CD4-positive, CD25-positive, alpha-beta regulatory T cell (primary cell): ENCODE measurements around the gene FAR2. TPM values are rescaled to one million over a fixed set of nuclear protein-coding genes. Genes with fewer than 3 reads are reported as not detected.

ENCODE experiments used
- ATAC-seq, 2 donors: fragments of 150-1000 bp; cut with Tn5 transposase; one replicate each; pipeline ENCODE4 v1.10.0; 2021; ENCODE audit warnings: low read depth in 2 of 2, moderate number of reproducible peaks in 2 of 2, moderate library complexity in 1 of 2
- DNase-seq, 3 donors: peaks; one replicate each; pipeline versions ENCODE4 v3.0.0 to v3.0.0-alpha.2; 2012 to 2022; ENCODE audit warnings: mixed read lengths in 1 of 3
- H3K27ac ChIP-seq: one replicate; pipeline ENCODE4 v1.7.0; 2013; ENCODE audit warnings: mild to moderate bottlenecking, low read length; ENCODE audit not compliant: insufficient read depth, poor library complexity, severe bottlenecking
- H3K27me3 ChIP-seq: one replicate; pipeline ENCODE4 v1.7.0; 2013; ENCODE audit warnings: low read length; ENCODE audit not compliant: control insufficient read depth, insufficient read depth
- H3K36me3 ChIP-seq: one replicate; pipeline ENCODE4 v1.7.0; 2013; ENCODE audit warnings: mild to moderate bottlenecking, low read length, moderate library complexity; ENCODE audit not compliant: control insufficient read depth, insufficient read depth
- H3K4me1 ChIP-seq: 2 replicates; pipeline ENCODE4 v1.7.0; 2013; ENCODE audit warnings: mild to moderate bottlenecking, low read length; ENCODE audit not compliant: insufficient read depth, control insufficient read depth, poor library complexity, severe bottlenecking
- H3K4me3 ChIP-seq: one replicate; pipeline ENCODE4 v1.7.0; 2013; ENCODE audit warnings: low read depth, mild to moderate bottlenecking, low read length, moderate library complexity
- H3K9me3 ChIP-seq, 2 experiments: 1 replicate in 1 of 2; 2 replicates in 1 of 2; pipeline ENCODE4 v1.7.0; 2013; ENCODE audit warnings: low read length in 2 of 2, mild to moderate bottlenecking in 1 of 2, moderate library complexity in 1 of 2; ENCODE audit not compliant: control insufficient read depth in 2 of 2
- H3K27ac Mint-ChIP-seq, 3 donors: one replicate each; pipeline ENCODE4 v1.8.0; 2020 to 2022; ENCODE audit warnings: mild to moderate bottlenecking in 3 of 3, mixed read lengths in 3 of 3, moderate library complexity in 2 of 3
- H3K27me3 Mint-ChIP-seq: one replicate; pipeline ENCODE4 v1.8.0; 2022; ENCODE audit warnings: mild to moderate bottlenecking, mixed read lengths
- H3K36me3 Mint-ChIP-seq: one replicate; pipeline ENCODE4 v1.8.0; 2020; ENCODE audit warnings: mixed read lengths
- H3K4me1 Mint-ChIP-seq, 4 donors: one replicate each; pipeline ENCODE4 v1.8.0; 2020 to 2022; ENCODE audit warnings: mixed read lengths in 4 of 4, mild to moderate bottlenecking in 1 of 4
- H3K4me3 Mint-ChIP-seq, 4 donors: one replicate each; pipeline ENCODE4 v1.8.0; 2020 to 2022; ENCODE audit warnings: mild to moderate bottlenecking in 4 of 4, mixed read lengths in 4 of 4, moderate library complexity in 3 of 4
- H3K9me3 Mint-ChIP-seq, 7 donors: one replicate each; pipeline ENCODE4 v1.8.0; 2020 to 2022; ENCODE audit warnings: mixed read lengths in 7 of 7, mild to moderate bottlenecking in 3 of 7, moderate library complexity in 2 of 7
- polyA plus RNA-seq, 4 donors: library from polyadenylated mRNA; unstranded; fragments of 300-500 nt; fragmentation: Illumina TruSeq; gene quantifications; one replicate each; pipeline ENCODE4 v1.2.3, GENCODE V29; 2021
- total RNA-seq: library from RNA; stranded (reverse); gene quantifications from one replicate; pipeline ENCODE4 v1.2.3, GENCODE V29; 2022

FAR2 gene
- total and polyA plus RNA-seq, 5 donors from 2014 or later, result 7.4 to 14.6 (median 12.6) TPM

DNA sequence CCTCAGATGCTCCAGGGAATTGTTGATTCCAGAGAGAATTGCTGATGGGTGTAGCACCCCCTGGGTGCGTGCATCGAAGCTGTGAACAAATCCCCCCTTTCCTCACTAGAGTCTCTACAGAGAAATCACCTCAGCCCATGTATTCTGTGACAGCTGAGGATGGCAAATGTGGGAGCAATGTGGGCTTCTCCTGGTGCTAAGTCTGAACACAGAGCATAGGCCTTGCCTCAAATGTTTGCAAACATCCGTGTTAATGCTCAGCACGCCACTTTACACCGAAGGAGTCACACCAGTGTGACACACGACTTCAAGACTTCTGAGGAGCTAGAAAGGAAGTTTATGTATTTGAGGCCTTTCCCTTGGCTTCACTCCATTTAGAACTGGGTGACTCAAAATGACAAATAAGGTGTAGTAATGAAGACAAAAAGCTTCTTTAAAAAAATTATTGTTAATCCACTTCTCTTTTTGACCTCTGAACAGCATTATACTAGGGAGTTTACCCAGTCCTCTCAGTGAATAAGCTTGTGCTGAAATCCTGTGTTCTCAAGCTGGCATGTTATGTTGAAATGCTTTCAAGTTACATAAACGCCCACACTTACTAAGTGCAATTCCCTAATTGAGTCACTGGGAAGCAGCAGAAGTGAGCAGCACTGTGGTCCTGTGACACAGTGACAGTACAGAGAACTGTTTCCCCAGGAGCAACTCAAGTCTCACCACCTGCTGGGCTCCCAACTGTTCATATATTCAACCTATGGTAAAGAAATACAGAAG lies 92.9 kb downstream of the FAR2 start:
- peak overlapping the region; percentile 11 to 66 (median 18) for H3K27ac Mint-ChIP-seq
- Histone ChIP-seq H3K36me3 (no peaks in the 10 kb centered on the region), H3K27ac (no peak overlapping the region), H3K4me1 (peaks cover 9% of the 10 kb centered on the region), H3K27me3 (no peaks in the 10 kb centered on the region), H3K9me3 (peaks cover 0 to 4% of the 10 kb centered on the region in 2 experiments), H3K4me3 (no peak overlapping the region)
- H3K36me3 Mint-ChIP-seq, result no peaks in the 10 kb centered on the region
- ATAC-seq (peak; percentile 31 to 54), DNase-seq (peak in 1 of 3 donors; percentile 5)
- no peak overlapping the region for H3K4me3 Mint-ChIP-seq
- H3K27me3 Mint-ChIP-seq, result no peaks in the 10 kb centered on the region
- H3K4me1 Mint-ChIP-seq, result peaks cover 0 to 24% (median 9%) of the 10 kb centered on the region in 4 donors
- H3K9me3 Mint-ChIP-seq, result peaks cover 0 to 11% (median 0%) of the 10 kb centered on the region in 7 donors

DNA sequence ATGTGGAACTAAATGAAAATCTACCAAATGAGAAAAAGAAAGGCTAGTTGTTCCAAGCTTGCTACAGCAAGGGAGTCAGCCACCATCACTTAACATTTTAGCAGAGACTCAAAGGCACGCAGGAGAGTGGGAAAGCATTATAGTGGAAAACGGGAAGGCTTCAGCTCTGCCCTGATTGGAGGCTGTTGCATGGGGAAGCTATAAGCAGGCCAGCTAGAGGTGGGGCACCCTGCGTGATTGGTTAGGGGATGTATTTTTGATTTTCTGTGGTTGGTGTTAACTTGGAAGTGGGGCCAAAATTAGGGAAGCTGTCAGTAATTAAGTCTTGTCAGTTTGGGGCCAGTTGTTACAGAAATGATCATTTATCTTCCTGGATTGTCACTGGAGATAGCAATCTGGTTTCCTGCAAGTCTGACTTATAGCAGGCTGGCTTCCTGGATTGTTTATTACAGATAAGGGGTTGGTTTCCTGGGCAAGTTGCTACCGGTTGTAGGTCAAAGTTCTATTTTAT lies 93.9 kb downstream of the FAR2 start:
- Histone ChIP-seq H3K4me1 (peaks cover 9% of the 10 kb centered on the region), H3K36me3 (no peaks in the 10 kb centered on the region), H3K4me3 (no peak overlapping the region), H3K27ac (no peak overlapping the region), H3K9me3 (peaks cover 0 to 4% of the 10 kb centered on the region in 2 experiments), H3K27me3 (no peaks in the 10 kb centered on the region)
- Mint-ChIP-seq H3K36me3 (no peaks in the 10 kb centered on the region), H3K4me3 (no peak overlapping the region), H3K27me3 (no peaks in the 10 kb centered on the region), H3K4me1 (peaks cover 0 to 24% (median 9%) of the 10 kb centered on the region in 4 donors), H3K27ac (no peak overlapping the region), H3K9me3 (peaks cover 0 to 11% (median 0%) of the 10 kb centered on the region in 7 donors)
- no peak for DNase-seq
- no peak for ATAC-seq

DNA sequence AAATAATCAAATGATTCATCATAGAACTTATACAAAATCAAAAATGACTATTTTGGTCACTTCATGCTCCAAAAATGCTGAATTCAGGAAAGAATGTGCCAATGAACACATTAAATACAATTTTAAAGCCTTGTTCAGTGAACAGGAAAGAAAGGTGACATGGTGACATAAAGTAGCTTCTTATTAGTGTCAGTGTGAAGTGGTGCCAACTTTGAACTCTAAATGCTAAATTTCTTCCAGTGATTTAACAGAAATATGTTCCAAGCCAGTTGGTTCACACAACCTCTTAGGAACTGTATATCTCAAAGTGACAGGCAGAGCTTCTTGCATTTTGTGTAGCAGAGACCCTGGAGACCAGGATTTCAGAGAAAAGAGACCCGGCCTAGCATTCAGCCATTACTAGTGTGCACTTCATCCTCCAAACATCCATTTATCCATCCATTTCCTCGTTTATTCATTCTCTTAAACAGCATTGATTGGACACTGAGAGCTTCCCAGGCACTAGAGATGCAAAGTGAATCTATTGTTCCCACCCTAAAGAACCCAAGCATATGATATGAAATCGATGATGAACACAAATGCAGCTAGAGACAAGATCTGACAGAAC lies 95.2 kb downstream of the FAR2 start:
- Mint-ChIP-seq H3K36me3 (peaks cover 3% of the 10 kb centered on the region), H3K27ac (peak overlapping the region in 1 of 3 donors; percentile 33), H3K4me1 (peaks cover 0 to 24% (median 9%) of the 10 kb centered on the region in 4 donors), H3K27me3 (no peaks in the 10 kb centered on the region), H3K4me3 (no peak overlapping the region), H3K9me3 (peaks cover 0 to 17% (median 2%) of the 10 kb centered on the region in 7 donors)
- ATAC-seq (no peak), DNase-seq (no peak)
- no peak overlapping the region for H3K27ac ChIP-seq
- peaks cover 9% of the 10 kb centered on the region for H3K4me1 ChIP-seq
- H3K27me3 ChIP-seq, result no peaks in the 10 kb centered on the region
- H3K4me3 ChIP-seq, result no peak overlapping the region
- no peaks in the 10 kb centered on the region for H3K36me3 ChIP-seq
- H3K9me3 ChIP-seq, result peaks cover 0 to 4% of the 10 kb centered on the region in 2 experiments

DNA sequence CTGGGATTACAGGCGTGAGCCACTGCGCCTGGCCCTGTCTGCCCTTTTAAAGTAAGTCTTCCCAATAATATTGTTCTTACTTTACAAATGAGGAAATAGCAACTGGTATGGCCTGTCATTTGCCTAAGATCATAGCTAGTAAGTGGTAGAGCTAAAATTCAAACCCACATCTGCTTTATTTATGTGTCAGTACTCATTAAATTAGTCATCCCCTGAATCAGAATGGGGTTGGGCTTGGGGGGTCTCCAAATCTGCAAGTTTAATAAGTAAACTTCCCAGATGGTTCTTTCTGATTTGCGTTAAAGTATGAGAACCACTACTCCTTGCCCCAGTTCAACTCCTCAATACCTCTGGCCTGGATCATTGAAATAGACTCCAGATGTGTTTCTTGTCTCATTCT lies 96.2 kb downstream of the FAR2 start:
- Histone ChIP-seq H3K9me3 (peaks cover 0 to 4% of the 10 kb centered on the region in 2 experiments), H3K4me1 (peaks cover 9% of the 10 kb centered on the region), H3K4me3 (no peak overlapping the region), H3K27ac (no peak overlapping the region), H3K36me3 (no peaks in the 10 kb centered on the region), H3K27me3 (no peaks in the 10 kb centered on the region)
- Mint-ChIP-seq H3K27ac (no peak overlapping the region), H3K27me3 (no peaks in the 10 kb centered on the region), H3K4me3 (no peak overlapping the region), H3K36me3 (peaks cover 3% of the 10 kb centered on the region), H3K4me1 (peaks cover 0 to 24% (median 9%) of the 10 kb centered on the region in 4 donors), H3K9me3 (peaks cover 0 to 17% (median 3%) of the 10 kb centered on the region in 7 donors)
- ATAC-seq (no peak), DNase-seq (no peak)

DNA sequence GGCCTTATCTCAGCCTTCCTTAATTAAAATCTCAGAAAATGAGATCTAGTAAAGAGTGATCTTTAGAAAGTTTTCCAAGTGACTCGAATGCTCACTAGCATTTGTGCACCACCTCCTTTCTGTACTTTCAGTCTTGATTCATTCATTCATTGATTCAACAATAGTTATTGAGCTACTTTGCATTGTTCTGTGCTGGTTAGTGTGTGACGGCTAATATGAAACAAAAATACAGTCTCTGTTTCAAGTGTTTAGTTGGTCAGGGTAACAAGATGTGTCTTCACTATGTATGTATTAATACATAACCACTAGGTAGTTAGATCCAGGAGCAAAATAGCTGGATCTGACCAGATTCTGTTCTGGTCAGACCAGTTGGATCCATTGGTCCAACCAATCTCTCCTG lies 100.9 kb downstream of the FAR2 start:
- no peaks in the 10 kb centered on the region for H3K4me1 Mint-ChIP-seq
- Histone ChIP-seq H3K9me3 (no peaks in the 10 kb centered on the region), H3K27ac (no peak overlapping the region), H3K4me1 (no peaks in the 10 kb centered on the region), H3K36me3 (no peaks in the 10 kb centered on the region), H3K4me3 (no peak overlapping the region), H3K27me3 (no peaks in the 10 kb centered on the region)
- H3K36me3 Mint-ChIP-seq, result peaks cover 3% of the 10 kb centered on the region
- no peak for ATAC-seq
- H3K27me3 Mint-ChIP-seq, result peaks cover 4% of the 10 kb centered on the region
- H3K4me3 Mint-ChIP-seq, result no peak overlapping the region
- peaks cover 0 to 6% (median 2%) of the 10 kb centered on the region in 7 donors for H3K9me3 Mint-ChIP-seq
- no peak overlapping the region for H3K27ac Mint-ChIP-seq
- DNase-seq, result no peak

DNA sequence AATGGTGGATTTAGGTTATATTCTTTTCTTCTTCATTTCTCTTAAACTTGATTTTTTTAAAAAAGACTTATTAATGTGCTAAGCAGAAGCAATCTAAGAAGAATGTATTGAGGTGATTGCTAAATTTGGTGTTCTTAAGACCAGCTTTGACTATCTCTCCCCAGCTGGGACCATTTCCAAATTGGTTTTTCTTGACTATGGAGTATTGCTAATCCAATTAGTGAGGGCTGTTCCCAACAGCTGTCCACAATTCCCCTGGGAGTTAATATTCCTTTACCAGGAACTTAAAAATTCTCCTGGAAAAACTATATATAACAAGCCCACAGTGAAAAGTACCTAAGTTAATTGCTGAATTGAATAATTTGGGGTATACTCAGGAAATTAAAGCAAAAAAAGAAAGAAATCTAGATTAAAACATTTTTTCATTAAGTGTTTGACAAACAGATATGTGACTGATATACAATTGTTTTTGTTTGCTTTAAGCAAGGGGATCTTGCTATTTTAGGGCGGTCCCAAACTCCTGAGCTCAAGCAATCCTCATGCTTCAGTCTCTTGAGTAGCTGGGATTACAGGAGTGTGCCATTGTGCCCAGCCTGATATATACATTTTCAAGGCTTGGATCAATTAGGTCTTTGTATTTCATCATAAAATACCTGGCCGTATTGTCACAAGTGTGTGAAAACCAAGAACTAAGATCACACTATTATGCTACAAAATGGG lies 105.0 kb downstream of the FAR2 start:
- no peak overlapping the region for H3K27ac Mint-ChIP-seq
- no peak for DNase-seq
- H3K36me3 Mint-ChIP-seq, result peaks cover 2% of the 10 kb centered on the region
- Histone ChIP-seq H3K27me3 (no peaks in the 10 kb centered on the region), H3K36me3 (no peaks in the 10 kb centered on the region), H3K27ac (no peak overlapping the region), H3K4me1 (no peaks in the 10 kb centered on the region), H3K4me3 (no peak overlapping the region), H3K9me3 (peaks cover 0 to 3% of the 10 kb centered on the region in 2 experiments)
- no peaks in the 10 kb centered on the region for H3K4me1 Mint-ChIP-seq
- H3K9me3 Mint-ChIP-seq, result peaks cover 0 to 4% (median 3%) of the 10 kb centered on the region in 7 donors
- no peak overlapping the region for H3K4me3 Mint-ChIP-seq
- no peak for ATAC-seq
- H3K27me3 Mint-ChIP-seq, result peaks cover 4% of the 10 kb centered on the region

DNA sequence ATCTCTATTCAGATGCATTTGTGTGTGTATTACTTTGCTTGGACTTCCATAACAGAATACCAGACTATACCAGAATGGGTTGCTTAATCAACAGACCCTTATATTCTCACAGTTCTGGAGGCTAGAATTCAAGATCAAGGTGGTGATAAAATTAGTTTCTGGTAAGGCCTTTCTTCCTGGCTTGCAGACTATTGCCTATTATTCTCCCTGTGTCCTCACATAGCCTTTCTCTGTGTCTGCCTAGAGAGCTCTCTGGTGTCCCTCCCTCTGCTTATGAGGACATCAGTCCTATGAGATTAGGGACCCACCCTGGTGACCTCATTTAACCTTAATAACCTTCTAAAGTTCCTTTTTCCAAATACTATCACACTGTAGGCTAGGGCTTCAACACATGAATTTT lies 106.0 kb downstream of the FAR2 start:
- Histone ChIP-seq H3K9me3 (peaks cover 0 to 4% of the 10 kb centered on the region in 2 experiments), H3K27ac (no peak overlapping the region), H3K36me3 (no peaks in the 10 kb centered on the region), H3K4me1 (no peaks in the 10 kb centered on the region), H3K4me3 (no peak overlapping the region), H3K27me3 (no peaks in the 10 kb centered on the region)
- H3K4me3 Mint-ChIP-seq, result no peak overlapping the region
- no peaks in the 10 kb centered on the region for H3K4me1 Mint-ChIP-seq
- H3K36me3 Mint-ChIP-seq, result no peaks in the 10 kb centered on the region
- peaks cover 4% of the 10 kb centered on the region for H3K27me3 Mint-ChIP-seq
- H3K27ac Mint-ChIP-seq, result no peak overlapping the region
- ATAC-seq, result peak in 1 of 2 donors; percentile 34
- peaks cover 0 to 4% (median under 1%) of the 10 kb centered on the region in 7 donors for H3K9me3 Mint-ChIP-seq
- DNase-seq, result no peak
